GM06990 (cell line): ENCODE data around the gene DLG2.
A peak's percentile ranks its signal among the peaks of the same experiment; 100 is the strongest.

ENCODE experiments used
- DNase-seq: peaks from one replicate; pipeline ENCODE4 v3.0.0-alpha.2; 2011; ENCODE audit not compliant: insufficient read length; ENCODE audit errors: extremely low read depth
- H3K27me3 ChIP-seq: replicated peaks from 2 replicates; pipeline ENCODE4 v1.6.0; 2011; ENCODE audit warnings: low read length; ENCODE audit not compliant: control insufficient read depth, insufficient read depth
- H3K36me3 ChIP-seq: 2 replicates; pipeline ENCODE4 v1.5.1; 2011; ENCODE audit warnings: low read length; ENCODE audit not compliant: control insufficient read depth, insufficient read depth
- H3K4me3 ChIP-seq: replicated peaks from 2 replicates; pipeline ENCODE4 v1.5.1; 2011; ENCODE audit warnings: low read depth, mild to moderate bottlenecking, control low read depth, low read length
- TF ChIP-seq, protein P1 (sequence below): IDR thresholded peaks from 2 replicates; pipeline ENCODE4 v1.5.1; 2011; ENCODE audit warnings: low read length, control low read depth, mild to moderate bottlenecking, inconsistent platforms; ENCODE audit not compliant: insufficient read depth, poor library complexity, severe bottlenecking

Gene DLG2

DNA sequence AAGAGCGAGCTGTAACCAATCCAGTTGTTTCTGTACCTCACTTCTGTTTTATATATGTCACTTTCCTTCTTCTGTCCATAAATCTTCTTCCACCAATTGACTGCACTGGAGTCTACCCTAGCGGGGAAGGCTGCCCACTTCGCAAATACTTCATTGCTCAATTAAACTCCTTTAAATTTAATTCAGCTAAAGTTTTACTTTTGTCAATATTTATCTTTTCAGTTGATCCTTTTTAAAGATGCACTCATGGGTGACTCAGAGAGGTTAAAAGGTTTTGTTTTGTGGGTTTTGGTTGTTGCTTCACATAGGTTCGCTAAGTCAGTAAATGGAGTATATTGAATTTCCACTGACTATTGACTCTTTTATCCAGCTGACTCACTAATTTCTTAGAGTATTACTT is 597.2 kb downstream of the DLG2 start:
- TF ChIP-seq, protein P1, sequence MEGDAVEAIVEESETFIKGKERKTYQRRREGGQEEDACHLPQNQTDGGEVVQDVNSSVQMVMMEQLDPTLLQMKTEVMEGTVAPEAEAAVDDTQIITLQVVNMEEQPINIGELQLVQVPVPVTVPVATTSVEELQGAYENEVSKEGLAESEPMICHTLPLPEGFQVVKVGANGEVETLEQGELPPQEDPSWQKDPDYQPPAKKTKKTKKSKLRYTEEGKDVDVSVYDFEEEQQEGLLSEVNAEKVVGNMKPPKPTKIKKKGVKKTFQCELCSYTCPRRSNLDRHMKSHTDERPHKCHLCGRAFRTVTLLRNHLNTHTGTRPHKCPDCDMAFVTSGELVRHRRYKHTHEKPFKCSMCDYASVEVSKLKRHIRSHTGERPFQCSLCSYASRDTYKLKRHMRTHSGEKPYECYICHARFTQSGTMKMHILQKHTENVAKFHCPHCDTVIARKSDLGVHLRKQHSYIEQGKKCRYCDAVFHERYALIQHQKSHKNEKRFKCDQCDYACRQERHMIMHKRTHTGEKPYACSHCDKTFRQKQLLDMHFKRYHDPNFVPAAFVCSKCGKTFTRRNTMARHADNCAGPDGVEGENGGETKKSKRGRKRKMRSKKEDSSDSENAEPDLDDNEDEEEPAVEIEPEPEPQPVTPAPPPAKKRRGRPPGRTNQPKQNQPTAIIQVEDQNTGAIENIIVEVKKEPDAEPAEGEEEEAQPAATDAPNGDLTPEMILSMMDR = no peak
- H3K36me3 ChIP-seq = no peaks in the 10 kb centered on the region
- no peaks in the 10 kb centered on the region for H3K27me3 ChIP-seq
- no peak overlapping the region for H3K4me3 ChIP-seq
- DNase-seq = no peak

DNA sequence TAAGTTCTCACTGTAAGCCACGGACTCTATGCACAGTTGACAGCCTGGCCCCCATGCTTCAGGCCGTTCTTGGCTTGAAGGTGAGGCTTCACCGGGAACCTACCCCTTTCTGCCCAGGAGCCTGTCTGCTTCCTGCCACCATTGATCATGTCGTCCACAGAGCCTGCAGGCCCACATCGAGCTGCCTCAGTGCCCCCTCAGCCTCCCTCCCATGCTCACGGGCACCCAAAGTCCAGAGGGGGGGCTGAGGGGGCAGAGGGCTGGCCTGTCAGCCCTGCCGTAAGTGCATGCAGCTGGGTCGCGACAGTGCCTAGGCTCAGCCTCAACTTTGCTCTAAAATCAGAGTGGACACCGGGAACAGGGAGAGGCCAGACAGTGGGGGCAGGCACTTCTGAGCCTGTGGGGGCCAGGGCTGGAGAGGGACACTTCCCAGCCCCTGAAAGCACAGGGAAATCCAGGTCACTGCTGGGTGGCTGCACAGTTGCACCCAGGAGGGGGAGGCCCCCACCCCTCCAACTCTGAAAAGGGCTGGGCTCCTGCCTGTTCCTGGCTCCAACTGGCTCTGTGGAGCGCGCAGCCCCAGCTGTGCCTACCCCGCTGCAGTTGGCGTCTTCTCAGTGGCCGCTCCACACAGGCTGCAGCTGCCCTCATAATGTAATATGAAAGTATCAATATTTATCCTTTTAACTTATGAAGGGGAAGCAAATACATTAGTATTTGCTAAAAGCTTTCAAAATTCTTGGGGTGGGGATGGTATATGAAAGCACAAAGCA is 598.6 kb downstream of the DLG2 start:
- Histone ChIP-seq H3K27me3 (no peaks in the 10 kb centered on the region), H3K36me3 (no peaks in the 10 kb centered on the region), H3K4me3 (no peak overlapping the region)
- no peak for DNase-seq
- TF ChIP-seq, protein P1 = no peak

DNA sequence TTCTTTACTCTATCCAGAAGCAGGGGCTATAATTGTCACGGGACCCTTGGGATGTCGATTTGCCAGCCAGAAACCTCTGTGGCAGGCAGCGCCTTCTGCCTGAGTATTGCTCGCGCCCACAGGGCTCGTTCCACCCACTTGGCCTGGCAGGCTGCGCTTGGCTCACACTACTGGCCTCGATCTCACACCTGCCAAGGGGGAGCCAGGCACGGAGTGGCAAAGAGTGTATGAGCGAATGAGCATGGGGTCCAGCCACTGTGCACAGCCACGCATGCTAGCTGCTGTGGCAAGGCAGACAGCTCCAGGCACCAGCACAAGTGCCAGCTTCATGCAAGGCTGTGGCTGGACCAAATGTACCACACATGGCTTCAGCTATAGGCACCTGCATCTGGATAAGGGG is 599.8 kb downstream of the DLG2 start:
- Histone ChIP-seq H3K27me3 (no peaks in the 10 kb centered on the region), H3K4me3 (no peak overlapping the region), H3K36me3 (no peaks in the 10 kb centered on the region)
- TF ChIP-seq, protein P1 = no peak
- no peak for DNase-seq

DNA sequence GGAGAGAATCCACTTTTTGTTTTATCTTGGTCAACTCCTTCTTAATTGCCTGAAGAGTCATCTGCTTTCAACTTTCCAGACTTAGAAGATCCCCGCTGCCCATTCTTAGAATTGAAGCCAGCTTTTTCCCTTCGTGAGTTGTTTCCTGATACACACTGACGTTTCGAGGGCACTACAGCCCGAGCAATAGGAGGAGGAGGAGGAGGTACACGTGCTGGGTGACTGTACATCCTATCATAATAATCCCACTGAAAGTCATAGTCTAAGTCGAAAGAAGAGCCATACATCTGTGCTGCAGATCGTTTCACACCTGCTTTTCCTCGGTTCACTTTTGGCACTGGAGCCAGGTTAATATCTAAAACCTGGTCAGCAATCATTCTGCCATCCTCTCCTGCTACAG is 606.1 kb downstream of the DLG2 start:
- DNase-seq = no peak
- Histone ChIP-seq H3K36me3 (no peaks in the 10 kb centered on the region), H3K4me3 (no peak overlapping the region), H3K27me3 (no peaks in the 10 kb centered on the region)
- TF ChIP-seq, protein P1 = no peak

DNA sequence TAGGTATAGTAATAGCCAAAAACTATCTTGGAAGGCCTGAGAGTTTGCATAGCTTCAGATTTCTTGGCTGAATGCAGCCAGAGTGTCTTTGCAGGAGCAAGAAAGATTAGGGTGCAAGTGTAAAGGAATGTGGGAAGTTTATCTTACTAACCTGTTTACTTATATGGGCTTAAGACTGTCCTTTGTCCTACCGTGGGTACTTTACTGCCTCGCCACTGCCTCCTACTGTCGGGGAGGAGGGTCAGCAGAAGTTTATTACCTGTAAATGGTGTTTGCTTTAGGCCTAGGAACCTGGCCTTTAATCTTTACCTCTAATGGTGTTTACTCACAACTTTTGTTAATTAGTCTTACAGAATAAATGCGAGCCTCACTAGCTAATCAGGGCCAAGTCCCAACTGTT is 633.8 kb downstream of the DLG2 start:
- Histone ChIP-seq H3K27me3 (no peaks in the 10 kb centered on the region; the same call in 1 of the 2 replicates), H3K4me3 (no peak overlapping the region), H3K36me3 (no peaks in the 10 kb centered on the region)
- no peak for DNase-seq
- TF ChIP-seq, protein P1 = peak; percentile 47
